HG03432 (cell line): ENCODE results near the gene AVEN.
"Not testable (repeated sequence)": the region's sequence is repeated elsewhere in the genome, so short reads cannot be mapped to it uniquely, and the experiment has no call there.

ENCODE experiments used
- ATAC-seq: cut with Tn5 transposase; IDR thresholded peaks from one replicate; pipeline ENCODE4 v1.9.1; 2021; ENCODE audit warnings: mild to moderate bottlenecking, moderate library complexity; ENCODE audit not compliant: unreplicated experiment

Gene AVEN

DNA sequence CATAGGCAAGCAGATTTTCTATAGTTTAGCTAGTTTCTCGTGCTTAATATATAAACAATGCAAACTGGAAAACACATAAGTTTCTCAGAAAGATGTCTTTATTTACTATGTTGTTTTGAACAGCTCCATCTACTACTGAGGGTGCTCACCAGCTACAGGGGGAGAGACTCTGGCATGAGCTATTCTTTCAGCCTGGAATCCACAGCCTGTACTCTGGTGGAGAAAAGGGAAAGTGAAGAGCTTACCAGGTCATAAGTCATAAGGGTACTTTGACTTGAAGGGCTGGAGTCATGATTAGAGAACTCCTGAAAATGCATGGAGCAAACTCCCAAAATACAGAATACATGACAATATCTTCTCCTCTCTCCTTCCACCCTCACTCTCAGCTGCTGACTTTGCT lies 4.4 kb upstream of the AVEN start:
- ATAC-seq = no peak

DNA sequence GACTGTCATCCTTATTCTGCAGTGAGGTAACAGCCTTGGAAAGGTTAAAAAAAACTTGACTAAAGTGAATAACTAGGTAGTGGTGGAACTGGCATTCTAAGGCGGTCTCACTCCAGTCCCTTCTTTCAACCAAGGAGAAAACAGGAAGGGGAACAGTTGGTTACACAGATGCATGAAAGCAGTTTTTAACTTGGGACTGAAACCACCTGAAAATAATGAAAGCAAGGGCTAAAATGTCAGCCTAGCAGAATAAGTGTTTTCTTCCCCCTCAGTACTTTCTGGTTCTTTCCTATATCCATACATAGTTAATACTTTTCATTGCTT lies 748 bp upstream of the AVEN start:
- peak; percentile 18 for ATAC-seq

DNA sequence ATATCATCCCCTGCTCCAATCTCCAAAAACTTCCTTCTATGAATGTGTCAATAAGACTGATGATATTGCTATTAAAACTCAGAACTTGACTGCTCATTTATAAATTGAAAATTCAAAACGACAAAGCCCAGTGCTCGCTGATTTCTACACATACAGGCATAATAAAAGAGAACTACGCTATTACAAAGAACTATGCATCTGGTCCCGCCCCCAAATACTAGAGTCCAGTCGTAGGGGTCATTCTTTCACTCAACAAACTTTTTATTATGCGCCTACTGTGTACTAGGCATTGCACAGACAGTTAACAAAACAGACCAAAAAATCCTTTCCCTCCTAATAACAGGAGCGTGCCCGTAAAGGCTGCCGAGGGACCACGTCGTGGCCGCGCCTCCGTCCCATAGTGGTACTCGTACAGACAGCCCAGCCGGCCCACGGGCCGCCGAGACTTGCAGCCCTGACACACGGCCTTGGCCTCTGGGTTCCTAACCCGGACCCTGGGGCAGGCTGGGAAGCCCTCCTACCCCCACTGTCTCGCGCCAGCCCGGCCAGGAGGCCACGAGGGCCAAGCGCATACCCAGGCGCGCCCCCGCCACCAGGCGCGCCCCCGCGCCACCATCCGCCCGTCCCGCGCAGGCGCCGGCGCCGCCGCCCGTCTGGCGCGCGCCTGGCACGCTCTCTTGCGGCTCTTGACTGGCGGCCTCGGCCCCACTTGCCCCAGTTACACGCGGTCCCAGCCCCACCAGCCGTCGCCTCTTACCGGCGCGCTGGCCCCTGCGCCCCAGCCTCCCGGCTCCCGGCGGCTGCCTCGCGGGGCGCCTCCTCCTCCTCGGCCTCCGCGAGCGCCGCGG lies 757 bp downstream of the AVEN start:
- ATAC-seq = peak; percentile 76

DNA sequence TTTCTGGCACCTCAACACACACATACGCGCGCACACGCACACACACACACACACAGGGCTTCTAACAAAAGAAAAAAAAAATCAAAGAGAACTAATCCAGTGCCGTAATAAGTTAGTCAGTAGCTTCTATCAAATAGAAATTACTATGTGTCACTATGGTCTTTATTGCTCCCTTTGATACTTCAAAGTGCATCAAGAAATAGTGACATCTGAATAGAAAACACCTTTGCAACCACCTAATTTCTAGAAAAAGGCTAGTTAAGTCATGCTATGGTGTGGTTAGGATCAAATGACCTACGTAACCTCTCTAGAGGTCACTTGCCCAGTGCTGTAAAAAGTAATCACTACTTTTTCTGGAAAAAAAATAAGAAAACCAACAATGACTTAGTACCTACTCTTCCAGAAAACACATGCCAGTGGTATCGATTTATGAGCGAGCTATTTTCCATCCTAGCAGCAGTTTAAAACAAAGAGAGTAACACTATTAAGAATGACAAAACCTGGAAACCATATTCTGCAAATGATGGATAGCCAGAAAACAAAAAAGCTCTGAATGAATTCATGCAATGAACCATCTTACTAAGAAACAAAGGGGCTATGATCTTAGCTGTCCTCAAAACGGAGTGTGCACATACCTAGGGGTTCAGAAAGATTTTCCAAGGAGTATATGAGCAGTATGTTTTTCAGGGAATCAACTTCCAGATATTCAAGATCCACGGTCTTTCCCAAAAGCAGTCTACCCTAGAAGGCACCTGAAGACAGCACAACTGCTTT lies 6.8 kb downstream of the AVEN start:
- no peak for ATAC-seq

DNA sequence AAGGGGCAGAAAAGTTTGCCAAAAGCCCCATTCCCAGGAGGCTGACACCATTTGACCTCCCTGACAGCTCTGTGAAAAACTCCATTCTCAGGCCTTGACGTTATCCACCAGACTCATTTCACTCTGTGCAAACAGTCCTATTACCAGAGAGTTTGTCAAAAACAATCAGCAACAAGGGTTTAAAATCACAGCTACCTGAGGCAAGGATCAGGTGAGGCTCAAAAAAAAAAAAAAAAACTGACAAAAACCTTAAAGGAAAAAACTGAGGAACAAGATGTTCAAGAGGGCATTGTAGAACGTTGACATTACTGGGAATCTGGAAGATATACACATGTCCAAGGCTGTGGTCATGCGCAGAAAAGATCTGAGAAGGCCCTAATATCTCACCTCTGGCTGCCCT lies 11.4 kb downstream of the AVEN start:
- ATAC-seq = no peak

DNA sequence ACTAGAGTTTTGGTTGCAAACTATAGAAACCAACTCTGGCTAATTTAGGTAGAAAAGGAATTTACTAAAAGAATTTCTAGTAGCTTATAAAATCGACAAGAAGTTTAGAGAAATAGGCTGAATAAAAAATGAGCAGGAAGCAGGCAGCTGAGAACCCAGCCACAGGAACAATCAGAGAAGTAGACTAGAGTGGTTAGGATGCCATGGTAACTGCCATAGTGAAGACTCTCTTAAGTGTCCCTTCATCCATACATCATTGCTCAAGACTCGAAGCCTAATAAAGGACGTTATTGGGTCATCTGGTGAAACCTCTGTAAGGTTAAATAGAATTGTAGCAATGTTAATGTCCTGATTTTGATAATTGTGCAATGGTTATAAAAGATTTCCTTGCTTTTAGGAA lies 13.8 kb downstream of the AVEN start:
- no peak for ATAC-seq

DNA sequence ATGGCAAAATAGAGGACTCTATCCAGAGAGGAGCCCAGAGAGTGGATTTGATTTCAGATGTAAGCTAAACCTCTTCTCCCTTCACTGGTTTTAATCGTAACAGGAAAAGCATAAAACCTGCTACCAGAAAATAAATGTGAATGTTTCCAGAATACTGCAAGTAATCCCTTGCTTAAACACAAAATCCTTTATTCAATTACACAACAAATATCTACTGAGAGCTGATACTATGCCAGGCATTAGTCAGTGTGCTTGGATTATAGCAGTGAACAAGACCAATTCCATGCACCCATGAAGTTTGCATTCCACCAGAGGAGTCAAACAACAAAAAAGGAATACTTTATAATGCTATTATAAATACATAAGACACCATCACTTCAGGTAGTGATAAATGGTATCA lies 15.1 kb downstream of the AVEN start:
- no peak for ATAC-seq

DNA sequence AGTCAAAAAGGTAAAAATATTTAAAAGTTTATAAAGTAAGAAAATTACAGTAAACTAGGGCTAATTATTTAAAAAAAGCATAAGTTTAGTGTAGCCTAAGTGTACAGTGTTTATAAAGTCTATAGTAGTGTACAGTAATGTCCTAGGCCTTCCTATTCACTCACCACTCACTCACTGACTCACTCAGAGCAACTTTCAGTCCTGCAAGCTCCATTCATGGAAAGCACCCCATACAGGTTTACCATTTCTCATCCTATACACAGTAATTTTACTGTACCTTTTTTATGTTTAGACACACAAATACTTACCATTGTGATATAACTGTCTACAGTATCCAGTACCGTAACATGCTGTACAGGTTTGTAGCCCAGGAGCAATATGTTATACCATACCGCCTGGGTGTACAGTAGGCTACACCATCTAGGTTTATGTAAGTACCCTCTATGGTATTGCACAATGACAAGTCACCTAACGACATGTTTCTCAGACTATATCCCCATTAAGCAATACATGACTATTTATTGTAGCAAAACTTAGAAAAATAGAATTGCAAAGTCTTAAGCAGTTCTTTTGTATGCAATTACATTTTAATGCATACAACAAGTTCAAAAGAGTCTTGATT lies 19.5 kb downstream of the AVEN start:
- no peak for ATAC-seq

DNA sequence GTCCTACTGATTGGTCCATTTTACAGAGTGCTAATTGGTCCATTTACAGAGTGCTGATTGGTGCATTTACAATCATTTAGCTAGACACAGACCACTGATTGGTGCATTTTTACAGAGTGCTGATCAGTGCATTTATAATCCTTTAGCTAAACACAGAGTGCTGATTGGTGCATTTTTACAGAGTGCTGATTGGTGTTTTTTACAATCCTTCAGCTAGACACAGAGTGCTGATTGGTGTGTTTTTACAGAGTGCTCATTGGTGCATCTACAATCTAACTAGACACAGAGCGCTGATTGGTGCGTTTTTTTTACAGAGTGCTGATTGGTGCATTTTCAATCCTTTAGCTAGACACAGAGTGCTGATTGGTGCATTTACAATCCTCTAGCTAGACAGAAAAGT lies 20.3 kb downstream of the AVEN start:
- ATAC-seq = not testable (repeated sequence)

DNA sequence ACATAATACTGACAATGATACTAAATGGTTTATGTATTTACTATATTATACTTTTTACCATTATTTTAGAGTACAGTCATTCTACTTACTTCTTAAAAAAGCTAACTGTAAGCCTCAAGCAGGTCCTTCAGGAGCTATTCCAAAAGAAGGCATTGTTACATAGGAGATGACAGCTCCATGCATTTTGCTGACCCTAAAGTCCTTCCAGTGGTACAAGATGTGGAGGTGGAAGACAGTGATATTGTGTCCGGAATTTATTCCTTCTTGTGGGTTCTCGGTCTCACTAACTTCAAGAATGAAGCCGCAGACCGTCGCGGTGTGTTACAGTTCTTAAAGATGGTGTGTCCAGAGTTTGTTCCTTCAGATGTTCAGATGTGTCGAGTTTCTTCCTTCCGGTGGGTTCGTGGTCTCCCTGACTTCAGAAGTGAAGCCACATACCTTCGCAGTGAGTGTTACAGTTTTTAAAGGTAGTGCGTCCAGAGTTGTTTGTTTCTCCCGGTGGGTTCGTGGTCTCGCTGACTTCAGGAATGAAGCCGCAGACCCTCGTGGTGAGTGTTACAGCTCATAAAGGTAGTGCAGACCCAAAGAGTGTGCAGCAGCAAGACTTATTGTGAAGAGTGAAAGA lies 20.9 kb downstream of the AVEN start:
- no peak for ATAC-seq

DNA sequence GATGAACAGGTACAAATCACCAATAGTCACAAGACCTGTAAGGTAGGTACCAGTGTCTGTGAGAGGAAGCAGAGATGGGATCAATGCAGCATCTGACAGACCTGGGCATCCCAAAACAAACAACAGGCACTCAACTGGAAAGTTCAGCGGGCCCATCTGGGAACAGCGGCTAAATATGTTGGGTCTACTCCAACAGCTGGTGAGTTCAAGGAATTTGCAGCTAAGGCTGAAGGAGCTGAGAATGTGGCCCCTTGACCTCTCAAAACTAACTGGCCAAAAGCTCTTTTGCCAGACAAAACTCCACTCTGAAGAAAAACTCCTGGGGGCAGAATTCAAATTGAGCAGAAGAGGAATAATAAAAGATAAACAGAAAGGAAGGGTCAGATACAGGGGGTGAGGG lies 24.4 kb downstream of the AVEN start:
- no peak for ATAC-seq

DNA sequence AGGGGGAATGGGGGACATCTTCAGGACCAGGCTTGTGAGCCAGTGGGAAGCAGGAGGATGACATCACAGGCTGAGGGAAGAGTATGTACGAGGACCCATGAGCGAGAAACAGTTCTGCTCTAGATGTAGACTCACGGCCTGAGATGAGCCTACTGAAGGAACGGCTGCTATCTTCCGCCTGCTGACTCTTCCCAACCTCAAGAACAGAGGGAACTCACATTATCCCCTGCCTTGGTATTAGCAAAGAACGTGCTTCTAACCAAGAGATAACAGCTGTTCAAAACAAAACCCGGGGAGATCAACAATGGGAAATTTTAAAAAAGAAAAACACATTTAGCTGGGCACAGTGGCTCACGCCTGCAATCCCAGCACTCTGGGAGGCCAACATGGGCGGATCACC lies 25.3 kb downstream of the AVEN start:
- no peak for ATAC-seq

DNA sequence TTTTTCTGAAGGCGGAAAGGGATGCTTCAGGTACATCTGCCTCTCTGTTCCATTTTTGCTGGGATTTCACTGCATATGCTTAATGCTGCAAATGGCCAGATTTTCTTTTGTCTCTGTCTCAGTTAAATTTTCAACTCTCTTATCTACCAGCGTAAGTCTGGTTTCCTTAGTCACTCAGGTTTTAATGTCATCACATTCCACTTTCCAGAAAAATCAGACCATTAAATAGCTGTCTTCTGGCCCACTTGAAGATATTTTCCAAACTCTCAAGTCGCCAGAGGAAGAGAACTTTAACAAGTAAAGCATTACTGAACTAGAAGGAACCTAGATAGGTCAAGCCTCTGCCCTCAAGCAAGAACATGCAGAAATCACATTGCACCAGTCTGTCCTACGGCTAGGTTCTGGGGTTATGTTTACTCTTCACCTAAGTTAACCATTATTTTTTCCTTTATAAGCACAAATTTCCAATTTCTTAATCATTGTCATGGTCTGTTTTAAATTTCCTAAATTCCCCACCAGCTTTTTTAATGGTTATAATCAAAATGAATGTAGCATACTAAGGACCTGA lies 26.5 kb downstream of the AVEN start:
- no peak for ATAC-seq

DNA sequence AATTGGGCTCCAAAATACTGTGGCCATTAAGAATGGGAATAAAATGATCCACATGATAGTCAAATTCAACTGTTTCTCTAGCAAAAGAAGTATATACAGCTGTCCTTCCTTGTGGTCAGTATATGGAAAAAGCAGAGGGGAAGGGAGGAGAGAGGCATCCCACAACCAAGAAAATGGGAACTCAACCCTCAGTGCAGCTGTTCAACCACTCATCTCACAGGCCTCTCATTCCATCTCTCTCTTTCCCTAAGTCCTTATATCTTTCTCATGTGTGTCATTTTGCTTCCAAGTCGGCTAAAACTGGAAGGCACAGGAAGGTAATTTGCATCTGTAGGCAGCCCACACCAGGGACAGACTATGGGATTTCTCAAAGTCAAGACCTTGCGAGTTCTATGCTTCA lies 27.5 kb downstream of the AVEN start:
- ATAC-seq = no peak

DNA sequence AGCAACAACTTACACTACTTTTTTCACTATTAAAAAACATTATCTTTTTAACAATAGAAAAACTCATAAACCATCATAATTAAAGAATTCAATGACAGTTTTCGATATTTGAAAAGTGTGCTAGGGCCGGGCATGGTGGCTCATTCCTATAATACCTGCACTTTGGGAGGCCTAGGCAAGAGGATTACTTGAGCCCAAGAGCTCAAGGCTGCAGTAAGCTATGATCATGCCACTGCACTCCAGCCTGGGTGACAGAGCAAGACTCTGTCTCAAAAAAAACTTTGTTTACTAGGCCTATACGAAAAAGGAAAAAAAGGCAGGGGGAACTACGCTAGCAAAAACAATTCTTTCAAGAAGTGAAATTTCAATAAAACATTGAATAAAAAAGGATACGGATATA lies 28.1 kb downstream of the AVEN start:
- no peak for ATAC-seq

DNA sequence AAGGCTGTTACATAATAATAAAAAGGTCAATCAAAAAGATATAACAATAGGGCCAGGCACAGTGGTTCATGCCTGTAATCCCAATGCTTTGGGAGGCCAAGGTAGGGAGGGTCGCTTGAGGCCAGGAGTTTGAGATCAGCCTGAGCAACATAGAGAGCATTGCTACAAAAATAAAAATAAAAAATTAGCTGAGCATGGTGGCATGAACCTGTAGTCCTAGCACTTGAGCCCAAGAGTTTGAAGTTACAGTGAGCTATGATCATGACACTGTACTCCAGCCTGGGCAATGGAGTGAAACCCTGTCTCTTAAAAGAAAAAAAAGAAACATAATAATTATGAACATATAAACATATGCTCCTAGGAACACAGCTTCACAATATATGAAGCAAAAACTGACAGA lies 29.3 kb downstream of the AVEN start:
- ATAC-seq = no peak

DNA sequence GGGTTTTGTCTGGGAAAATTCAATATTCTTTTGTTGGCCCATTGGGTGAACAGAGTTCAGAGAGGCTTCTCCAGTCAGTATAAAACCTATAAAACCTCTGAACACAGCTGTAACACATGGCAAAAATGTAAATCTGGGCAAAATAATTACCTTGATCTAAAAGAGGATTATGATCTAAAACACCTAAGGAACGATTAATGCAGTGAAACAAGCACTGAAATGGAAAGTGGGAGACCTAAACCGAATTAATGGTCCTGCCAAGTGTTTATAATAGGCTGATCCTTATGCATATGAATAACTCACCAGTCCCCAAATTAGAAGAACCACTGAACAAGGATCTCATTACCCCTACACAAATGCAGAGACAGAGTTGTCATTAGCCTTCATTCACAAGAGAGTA lies 32.6 kb downstream of the AVEN start:
- ATAC-seq = no peak

DNA sequence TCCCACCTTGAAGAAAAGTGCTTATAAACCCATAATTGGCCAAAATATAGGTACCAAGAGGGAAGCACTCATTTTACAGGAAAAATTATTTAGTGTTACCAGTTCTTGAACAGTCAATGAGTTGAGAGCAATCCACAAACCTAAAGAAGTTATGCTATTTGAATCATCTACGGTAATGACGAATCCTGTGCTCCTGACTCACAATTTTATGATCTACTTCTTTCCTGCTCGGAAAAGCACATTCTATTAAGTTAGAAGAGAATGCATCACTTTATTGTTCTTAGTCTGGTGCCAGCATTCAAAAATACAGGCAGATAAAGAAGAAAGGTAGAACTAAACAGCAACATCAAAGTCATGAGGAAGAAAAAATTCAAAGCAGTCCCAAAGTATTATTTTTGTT lies 37.5 kb downstream of the AVEN start:
- no peak for ATAC-seq

DNA sequence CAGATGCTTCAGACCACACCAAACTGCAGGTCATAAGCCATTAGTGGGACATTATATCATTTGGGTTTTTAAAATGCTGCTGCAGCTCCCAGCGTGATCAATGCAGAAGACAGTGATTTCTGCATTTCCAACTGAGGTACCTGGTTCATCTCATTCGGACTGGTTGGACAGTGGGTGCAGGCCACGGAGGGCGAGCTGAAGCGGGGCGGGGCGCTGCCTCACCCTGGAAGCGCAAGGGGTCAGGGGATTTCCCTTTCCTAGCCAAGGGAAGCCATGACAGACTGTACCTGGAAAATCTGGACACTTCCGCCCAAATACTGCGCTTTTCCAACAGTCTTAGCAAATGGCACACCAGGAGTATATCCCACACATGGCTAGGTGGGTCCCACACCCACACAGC lies 43.3 kb downstream of the AVEN start:
- not testable (repeated sequence) for ATAC-seq

DNA sequence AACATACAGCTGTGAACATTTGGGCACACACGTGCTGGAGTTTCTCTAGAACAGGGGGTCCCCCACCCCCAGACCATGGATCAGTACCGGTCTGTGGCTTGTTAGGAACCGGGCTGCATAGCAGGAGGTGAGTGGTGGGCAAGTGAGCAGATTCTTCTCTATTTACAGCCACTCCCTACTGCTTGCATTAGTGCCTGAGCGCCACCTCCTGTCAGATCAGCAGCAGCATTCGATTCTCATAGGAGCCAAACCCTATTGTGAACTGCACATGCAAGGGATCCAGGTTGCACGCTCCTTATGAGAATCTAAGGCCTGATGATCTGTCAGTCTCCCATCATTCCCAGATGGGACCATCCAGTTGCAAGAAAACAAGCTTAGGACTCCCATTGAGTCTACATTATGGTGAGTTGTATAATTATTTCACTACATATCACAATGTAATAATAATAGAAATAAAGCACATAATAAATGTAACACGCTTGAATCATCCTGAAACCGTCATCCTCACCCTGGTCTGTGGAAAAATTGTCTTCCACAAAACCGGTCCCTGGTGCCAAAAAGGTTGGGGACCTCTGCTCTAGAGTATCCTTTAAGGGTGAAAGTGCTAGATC lies 44.9 kb downstream of the AVEN start:
- ATAC-seq = no peak

DNA sequence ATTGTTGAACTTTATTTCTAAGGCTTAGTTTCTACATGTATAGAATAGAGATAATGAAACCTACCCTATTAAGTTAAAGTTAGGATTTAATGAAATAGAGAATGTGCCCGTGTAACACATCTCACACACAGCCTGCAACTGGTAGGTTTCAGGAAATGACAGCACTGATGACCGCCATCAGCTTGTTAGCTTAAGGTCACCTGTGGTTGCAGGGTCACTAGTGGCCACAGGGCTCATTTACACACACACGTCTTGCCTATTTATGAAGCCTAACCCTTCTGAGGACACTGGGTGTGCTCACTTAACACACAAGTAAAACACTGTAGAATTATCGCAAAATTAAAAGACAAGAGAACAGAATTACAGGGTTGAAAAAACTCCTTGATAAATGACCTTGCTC lies 50.6 kb downstream of the AVEN start:
- ATAC-seq = no peak
